ENCODE measurements around the gene BBOF1. TPM values are rescaled to one million over a fixed set of nuclear protein-coding genes. Genes with fewer than 3 reads are reported as not detected.

The BBOF1 gene
- total RNA-seq, 1 experiment from 2014 or later, result 6.8 TPM

GRCh38 chr14:74015963-74016362 lies 3.2 kb upstream of the BBOF1 start:
- Histone ChIP-seq H3K27ac (no peak overlapping the region), H2AFZ (no peak overlapping the region), H3K36me3 (ENCODE audit: low read depth) (no peaks in the 10 kb centered on the region), H3K4me2 (no peak overlapping the region), H3K4me3 (no peak overlapping the region), H3K9me2 (ENCODE audit: insufficient read depth) (no peaks in the 10 kb centered on the region), H3K9me3 (ENCODE audit: insufficient read depth, low read depth) (no peaks in the 10 kb centered on the region), H3K79me2 (ENCODE audit: low read depth) (no peaks in the 10 kb centered on the region), H3K4me1 (replicated peaks; ENCODE audit: insufficient read depth) (peaks cover 8% of the 10 kb centered on the region), H4K20me1 (ENCODE audit: insufficient read depth) (no peaks in the 10 kb centered on the region), H3F3A (ENCODE audit: insufficient read depth, low read depth) (peaks cover 25% of the 10 kb centered on the region; the same call in 1 of the 2 replicates), H3K27me3 (ENCODE audit: insufficient read depth, low read depth) (no peaks in the 10 kb centered on the region)
- intact Hi-C loops (cut with micrococcal nuclease; ENCODE audit: unreplicated experiment), result no loop called here
- no peak for TF ChIP-seq CTCF (conservative IDR thresholded peaks at IDR 0.05)
- TF ChIP-seq EZH2 (IDR thresholded peaks at IDR 0.05; ENCODE audit: low read depth), result no peak
- no peak for DNase-seq
- no TSS peak for BruUV-seq (replicated peaks)
- ChIA-PET CTCF (no interaction called here), POLR2A (ENCODE audit: unreplicated experiment) (no interaction called here)

DNA sequence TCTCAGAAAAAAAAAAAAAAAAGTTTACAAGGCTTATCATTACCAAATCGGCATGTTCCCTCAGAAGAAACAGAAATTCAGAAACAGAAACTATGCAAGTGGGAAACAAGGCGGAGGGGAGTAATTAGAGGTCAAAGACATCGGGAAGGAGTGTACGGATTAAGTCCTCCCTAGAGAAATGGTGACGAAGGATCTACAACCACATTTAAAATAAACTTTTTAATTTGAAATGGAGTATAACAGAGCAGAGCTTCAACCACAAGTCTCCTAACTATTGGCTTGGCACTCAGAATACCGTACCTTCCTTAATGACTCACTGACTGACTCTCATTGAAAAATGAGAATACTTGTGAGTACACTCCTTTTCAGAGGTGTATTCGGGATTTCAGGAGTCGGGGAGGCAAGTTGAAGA lies 969 bp upstream of the BBOF1 start:
- H2AFZ ChIP-seq, result peak overlapping the region; percentile 97
- POLR2A ChIA-PET (ENCODE audit: unreplicated experiment), result interaction anchor here (0.6 to 0.7 kb wide), 2 partner anchors 284 to 528 kb away, joined by 3 to 12 read pairs; partner anchors contain the start of gene RIOX1
- H3K27ac ChIP-seq, result peak overlapping the region; percentile 81
- CTCF ChIA-PET, result no interaction called here
- no peaks in the 10 kb centered on the region for H3K79me2 ChIP-seq (ENCODE audit: low read depth)
- DNase-seq, result peak in 1 of 2 experiments; percentile 64
- H3K4me1 ChIP-seq (replicated peaks; ENCODE audit: insufficient read depth), result peaks cover 8% of the 10 kb centered on the region
- H3K4me2 ChIP-seq, result peak overlapping the region; percentile 90
- no peaks in the 10 kb centered on the region for H4K20me1 ChIP-seq (ENCODE audit: insufficient read depth)
- no peaks in the 10 kb centered on the region for H3K9me3 ChIP-seq (ENCODE audit: insufficient read depth, low read depth)
- no peaks in the 10 kb centered on the region for H3K36me3 ChIP-seq (ENCODE audit: low read depth)
- no peaks in the 10 kb centered on the region for H3K27me3 ChIP-seq (ENCODE audit: insufficient read depth, low read depth)
- H3K4me3 ChIP-seq, result peak overlapping the region; percentile 79
- no peak for TF ChIP-seq EZH2 (IDR thresholded peaks at IDR 0.05; ENCODE audit: low read depth)
- TF ChIP-seq CTCF (conservative IDR thresholded peaks at IDR 0.05), result no peak
- no peaks in the 10 kb centered on the region for H3K9me2 ChIP-seq (ENCODE audit: insufficient read depth)
- H3F3A ChIP-seq (ENCODE audit: insufficient read depth, low read depth), result peaks cover 25% of the 10 kb centered on the region; the same call in 1 of the 2 replicates
- intact Hi-C loops (cut with micrococcal nuclease; ENCODE audit: unreplicated experiment), result loop anchor here (1.0 to 2.0 kb wide), 2 partner anchors 66 to 67 kb away; partner anchors contain the start of genes ALDH6A1, COQ6, FAM161B and LIN52
- BruUV-seq (replicated peaks), result no TSS peak

DNA sequence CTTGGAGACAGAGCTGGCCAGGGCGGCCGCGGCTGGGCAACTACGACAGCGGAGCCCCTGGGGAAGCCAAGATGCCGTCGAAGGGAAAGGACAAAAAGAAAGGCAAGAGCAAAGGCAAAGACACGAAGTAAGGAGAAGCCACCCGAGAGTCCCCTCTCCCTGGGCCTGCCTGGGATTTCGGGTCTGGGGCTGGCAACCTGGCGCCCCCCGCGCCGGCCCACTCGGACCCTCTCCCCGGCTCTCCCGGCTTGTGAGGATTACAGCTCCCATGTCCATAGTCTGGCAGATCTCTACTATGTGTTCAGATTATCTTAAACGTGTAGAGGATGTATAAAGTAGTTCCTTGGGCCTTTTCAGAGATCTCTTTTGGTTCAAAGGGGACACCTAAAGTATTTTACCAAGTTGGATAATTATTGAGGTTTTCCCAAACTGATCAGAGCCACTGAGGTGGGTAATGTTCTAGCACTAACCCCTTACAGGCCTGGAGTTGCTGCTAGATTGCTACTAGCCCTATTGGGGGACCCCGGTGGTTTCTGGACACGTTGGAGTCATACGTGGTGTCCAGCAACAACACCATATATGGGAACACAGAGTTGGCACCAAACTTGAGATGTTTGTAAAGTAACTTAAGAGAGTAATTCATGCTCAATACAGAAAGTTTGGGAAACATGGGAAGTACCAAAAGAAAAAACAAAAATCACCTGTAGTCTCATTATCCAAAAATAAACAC lies 424 bp downstream of the BBOF1 start:
- TF ChIP-seq EZH2 (IDR thresholded peaks at IDR 0.05; ENCODE audit: low read depth), result no peak
- TF ChIP-seq CTCF (conservative IDR thresholded peaks at IDR 0.05), result no peak
- peaks cover 8% of the 10 kb centered on the region for H3K4me1 ChIP-seq (replicated peaks; ENCODE audit: insufficient read depth)
- no peaks in the 10 kb centered on the region for H3K27me3 ChIP-seq (ENCODE audit: insufficient read depth, low read depth)
- H3K4me2 ChIP-seq, result peak overlapping the region; percentile 94
- H3K79me2 ChIP-seq (ENCODE audit: low read depth), result no peaks in the 10 kb centered on the region
- H3K9me3 ChIP-seq (ENCODE audit: insufficient read depth, low read depth), result no peaks in the 10 kb centered on the region
- TSS peak; percentile 69 for BruUV-seq (replicated peaks)
- H4K20me1 ChIP-seq (ENCODE audit: insufficient read depth), result no peaks in the 10 kb centered on the region
- peak overlapping the region; percentile 50 for H3K27ac ChIP-seq
- ChIA-PET POLR2A (ENCODE audit: unreplicated experiment) (no interaction called here), CTCF (no interaction called here)
- DNase-seq, result peak in 1 of 2 experiments; percentile 7
- peak overlapping the region; percentile 99 for H2AFZ ChIP-seq
- peak overlapping the region; percentile 79 for H3K4me3 ChIP-seq
- intact Hi-C loops (cut with micrococcal nuclease; ENCODE audit: unreplicated experiment), result loop anchor here (2.0 kb wide), 1 partner anchor 69 kb away; the partner anchor contains the start of genes COQ6 and FAM161B
- H3K36me3 ChIP-seq (ENCODE audit: low read depth), result no peaks in the 10 kb centered on the region
- H3F3A ChIP-seq (ENCODE audit: insufficient read depth, low read depth), result peaks cover 25% of the 10 kb centered on the region; the same call in 1 of the 2 replicates
- H3K9me2 ChIP-seq (ENCODE audit: insufficient read depth), result no peaks in the 10 kb centered on the region

Measured in PC-9 (cell line).